NT2/D1 (cell line): ENCODE data around the gene AGRN.

Experiments used
- SUZ12 ChIP-seq: IDR thresholded peaks from 2 replicates; pipeline ENCODE4 v1.6.1; 2011; ENCODE audit not compliant: insufficient read length, insufficient read depth; ENCODE audit errors: extremely low read depth
- YY1 ChIP-seq: IDR thresholded peaks from 2 replicates; pipeline ENCODE4 v1.6.1; 2011; ENCODE audit not compliant: insufficient read length, insufficient read depth
- ZNF274 ChIP-seq: IDR thresholded peaks from 2 replicates; pipeline ENCODE4 v1.6.1; 2011; ENCODE audit warnings: mild to moderate bottlenecking, low read depth, low read length

DNA sequence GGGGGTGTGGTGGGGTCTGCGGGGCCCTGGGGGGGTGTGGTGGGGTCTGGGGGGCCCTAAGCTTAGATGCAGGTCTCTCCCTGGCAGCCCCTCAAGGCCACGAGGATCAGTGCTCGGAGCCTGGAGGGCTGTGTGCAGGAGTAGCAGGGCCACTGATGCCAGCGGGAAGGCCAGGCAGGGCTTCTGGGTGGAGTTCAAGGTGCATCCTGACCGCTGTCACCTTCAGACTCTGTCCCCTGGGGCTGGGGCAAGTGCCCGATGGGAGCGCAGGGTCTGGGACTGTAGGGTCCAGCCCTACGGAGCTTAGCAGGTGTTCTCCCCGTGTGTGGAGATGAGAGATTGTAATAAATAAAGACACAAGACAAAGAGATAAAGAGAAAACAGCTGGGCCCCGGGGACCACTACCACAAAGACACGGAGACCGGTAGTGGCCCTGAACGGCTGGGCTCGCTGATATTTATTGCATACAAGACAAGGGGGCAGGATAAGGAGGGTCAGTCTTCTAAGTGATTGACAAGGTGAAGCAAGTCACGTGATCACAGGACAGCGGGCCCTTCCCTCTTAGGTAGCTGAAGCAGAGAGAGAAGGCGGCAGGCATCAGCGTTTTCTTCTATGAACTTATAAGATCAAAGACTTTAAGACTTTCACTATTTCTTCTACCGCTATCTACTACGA is 45.5 kb downstream of the AGRN start:
- no peak for TF ChIP-seq SUZ12
- no peak for TF ChIP-seq YY1
- no peak for TF ChIP-seq ZNF274
